HepG2 (cell line): Measurements from ENCODE around the gene SLC7A10. TPM values are rescaled to one million over a fixed set of nuclear protein-coding genes. Genes with fewer than 3 reads are reported as not detected.
A peak's percentile ranks its signal among the peaks of the same experiment; 100 is the strongest.

Experiments used
- CAMTA2 ChIP-seq: sonication (generic); formaldehyde crosslinking; IDR thresholded peaks from 2 replicates; pipeline ENCODE4 v1.4.0; 2020; ENCODE audit warnings: mild to moderate bottlenecking, missing genetic modification reagents, borderline replicate concordance
- ISX ChIP-seq: sonication (generic); formaldehyde crosslinking; conservative IDR thresholded peaks from 2 replicates; pipeline ENCODE4 v1.5.0; 2020; ENCODE audit warnings: missing genetic modification reagents
- KLF15 ChIP-seq: sonication (generic); formaldehyde crosslinking; IDR thresholded peaks from 2 replicates; pipeline ENCODE4 v1.8.1; 2023; ENCODE audit warnings: borderline replicate concordance, mild to moderate bottlenecking, inconsistent platforms, missing genetic modification reagents, mixed read lengths
- POGZ ChIP-seq: sonication (generic); formaldehyde crosslinking; IDR thresholded peaks from 2 replicates; pipeline ENCODE4 v1.4.0; 2020; ENCODE audit warnings: mild to moderate bottlenecking, missing genetic modification reagents
- RCOR2 ChIP-seq: IDR thresholded peaks from 2 replicates; pipeline ENCODE4 v1.6.1; 2016; ENCODE audit warnings: missing biosample characterization, missing genetic modification reagents
- SMAD3 ChIP-seq: sonication (generic); formaldehyde crosslinking; IDR thresholded peaks from 2 replicates; pipeline ENCODE4 v1.4.0; 2020; ENCODE audit warnings: missing genetic modification reagents
- SRF ChIP-seq: IDR thresholded peaks from 2 replicates; pipeline ENCODE4 v1.6.1; 2011; ENCODE audit warnings: mild to moderate bottlenecking, low read depth, low read length, moderate library complexity
- TEAD3 ChIP-seq: optimal IDR thresholded peaks from 2 replicates; pipeline ENCODE3; 2016; ENCODE audit warnings: borderline replicate concordance
- ZBTB3 ChIP-seq: sonication (generic); formaldehyde crosslinking; IDR thresholded peaks from 2 replicates; pipeline ENCODE4 v1.4.0; 2020; ENCODE audit warnings: low read depth, mild to moderate bottlenecking, moderate library complexity, missing genetic modification reagents, borderline replicate concordance
- ZNF20 ChIP-seq: sonication (generic); formaldehyde crosslinking; IDR thresholded peaks from 2 replicates; pipeline ENCODE4 v1.4.0; 2020; ENCODE audit warnings: mild to moderate bottlenecking, moderate library complexity, missing genetic modification reagents
- ZNF274 ChIP-seq: sonication (generic); formaldehyde crosslinking; IDR thresholded peaks from 2 replicates; pipeline ENCODE4 v1.5.1; 2020; ENCODE audit warnings: mild to moderate bottlenecking, missing genetic modification reagents
- ZNF33A ChIP-seq: sonication (generic); formaldehyde crosslinking; IDR thresholded peaks from 2 replicates; pipeline ENCODE4 v1.5.1; 2020; ENCODE audit warnings: missing genetic modification reagents, mild to moderate bottlenecking, moderate library complexity, borderline replicate concordance
- ZNF441 ChIP-seq: sonication (generic); formaldehyde crosslinking; IDR thresholded peaks from 2 replicates; pipeline ENCODE4 v1.7.0; 2021; ENCODE audit warnings: missing genetic modification reagents, borderline replicate concordance
- ZNF782 ChIP-seq: sonication (generic); formaldehyde crosslinking; IDR thresholded peaks from 2 replicates; pipeline ENCODE4 v1.4.0; 2020; ENCODE audit warnings: missing genetic modification reagents, mild to moderate bottlenecking, borderline replicate concordance
- ZNF878 ChIP-seq: sonication (generic); formaldehyde crosslinking; IDR thresholded peaks from 2 replicates; pipeline ENCODE4 v1.8.1; 2023; ENCODE audit warnings: mild to moderate bottlenecking, missing genetic modification reagents, moderate library complexity
- polyA plus RNA-seq, 8 experiments: library from polyadenylated mRNA; depleted of rRNA in 3 of 8; stranded (reverse) in 7 of 8; unstranded in 1 of 8; fragments of >200 nt; fragmentation: Illumina TruSeq in 4 of 8; extraction: Trizol in 4 of 8; gene quantifications; 2 replicates each; pipeline versions ENCODE4 v1.2.1 to v1.2.3, GENCODE V29; 2011 to 2016; ENCODE audit warnings: low read depth in 4 of 8, missing spikeins in 1 of 8, mixed read lengths in 1 of 8; ENCODE audit not compliant: insufficient read depth in 1 of 8
- total RNA-seq, 5 experiments: library from RNA; depleted of rRNA; stranded (reverse); fragments of >200 nt; fragmentation: Illumina TruSeq; extraction: Trizol; gene quantifications; 2 replicates each; pipeline ENCODE4 v1.2.3, GENCODE V29; 2016; ENCODE audit warnings: low read depth in 1 of 5
- TF ChIP-seq, protein P1 (sequence below): sonication (generic); formaldehyde crosslinking; IDR thresholded peaks from 2 replicates; pipeline ENCODE4 v1.9.0; 2021; ENCODE audit warnings: missing genetic modification reagents, borderline replicate concordance
- TF ChIP-seq, protein P2 (sequence below): sonication (generic); formaldehyde crosslinking; IDR thresholded peaks from 2 replicates; pipeline ENCODE4 v1.4.0; 2020; ENCODE audit warnings: mild to moderate bottlenecking, missing genetic modification reagents
- TF ChIP-seq, protein P3 (sequence below): IDR thresholded peaks from 2 replicates; pipeline ENCODE4 v1.6.1; 2018; ENCODE audit warnings: missing genetic modification reagents
- TF ChIP-seq, protein P4 (sequence below): sonication (generic); formaldehyde crosslinking; IDR thresholded peaks from 2 replicates; pipeline ENCODE4 v1.5.0; 2020; ENCODE audit warnings: mild to moderate bottlenecking, missing genetic modification reagents
- TF ChIP-seq, protein P5 (sequence below): sonication (generic); formaldehyde crosslinking; IDR thresholded peaks from 2 replicates; pipeline ENCODE4 v1.4.0; 2020; ENCODE audit warnings: missing genetic modification reagents, mild to moderate bottlenecking, borderline replicate concordance

Gene SLC7A10
- total and polyA plus RNA-seq, 2 of the 13 experiments (the other 11 are each of a cell fraction or from before 2014, with no cell fraction given): 1.1 to 2.2 TPM

DNA sequence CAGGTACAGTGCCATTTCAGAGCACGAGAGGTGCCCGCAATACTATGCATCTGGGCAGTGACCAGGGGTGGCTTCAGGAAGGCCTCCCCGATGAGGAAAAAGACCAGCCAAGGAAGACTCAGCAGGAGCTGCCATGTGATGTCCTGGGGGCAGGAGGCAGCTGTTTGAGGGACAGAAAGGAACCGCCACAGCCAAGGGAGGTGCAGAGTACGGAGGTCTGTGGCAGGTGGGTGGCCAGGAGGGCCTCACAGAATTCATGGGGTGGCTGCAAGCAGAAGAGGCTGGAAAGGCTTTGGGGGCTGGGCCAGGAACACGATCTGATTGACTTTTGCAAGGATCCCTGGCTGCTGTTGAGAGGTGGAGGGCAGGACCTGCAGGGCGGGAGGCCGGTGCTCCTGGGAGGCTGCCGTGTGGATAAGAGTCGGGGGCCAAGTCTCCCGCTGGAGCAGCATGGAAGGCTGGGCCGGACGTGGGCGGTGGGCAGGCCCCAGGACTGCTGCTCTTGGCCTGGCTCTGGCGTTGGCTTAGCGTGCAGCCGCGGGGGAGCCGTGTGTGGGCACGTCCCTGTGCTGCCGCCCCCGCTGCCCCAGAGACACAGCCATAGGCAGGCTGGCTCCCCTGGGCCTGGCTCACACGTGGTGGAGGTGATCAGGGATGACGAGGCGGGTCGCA lies 47.6 kb upstream of the SLC7A10 start (continued):
- TF ChIP-seq ISX: no peak
- no peak for TF ChIP-seq RCOR2
- 0 out of 2 replicates have a peak, but pooled peaks have one; percentile 22 for TF ChIP-seq CAMTA2 (CRISPR knock-in tag)
- no peak for TF ChIP-seq ZNF20 (CRISPR knock-in tag)
- no peak for TF ChIP-seq SMAD3 (CRISPR knock-in tag)
- no peak for TF ChIP-seq ZNF441 (CRISPR knock-in tag)
- TF ChIP-seq ZNF782 (CRISPR knock-in tag): 0 out of 2 replicates have a peak, but pooled peaks have one; percentile 57
- TF ChIP-seq, protein P1, sequence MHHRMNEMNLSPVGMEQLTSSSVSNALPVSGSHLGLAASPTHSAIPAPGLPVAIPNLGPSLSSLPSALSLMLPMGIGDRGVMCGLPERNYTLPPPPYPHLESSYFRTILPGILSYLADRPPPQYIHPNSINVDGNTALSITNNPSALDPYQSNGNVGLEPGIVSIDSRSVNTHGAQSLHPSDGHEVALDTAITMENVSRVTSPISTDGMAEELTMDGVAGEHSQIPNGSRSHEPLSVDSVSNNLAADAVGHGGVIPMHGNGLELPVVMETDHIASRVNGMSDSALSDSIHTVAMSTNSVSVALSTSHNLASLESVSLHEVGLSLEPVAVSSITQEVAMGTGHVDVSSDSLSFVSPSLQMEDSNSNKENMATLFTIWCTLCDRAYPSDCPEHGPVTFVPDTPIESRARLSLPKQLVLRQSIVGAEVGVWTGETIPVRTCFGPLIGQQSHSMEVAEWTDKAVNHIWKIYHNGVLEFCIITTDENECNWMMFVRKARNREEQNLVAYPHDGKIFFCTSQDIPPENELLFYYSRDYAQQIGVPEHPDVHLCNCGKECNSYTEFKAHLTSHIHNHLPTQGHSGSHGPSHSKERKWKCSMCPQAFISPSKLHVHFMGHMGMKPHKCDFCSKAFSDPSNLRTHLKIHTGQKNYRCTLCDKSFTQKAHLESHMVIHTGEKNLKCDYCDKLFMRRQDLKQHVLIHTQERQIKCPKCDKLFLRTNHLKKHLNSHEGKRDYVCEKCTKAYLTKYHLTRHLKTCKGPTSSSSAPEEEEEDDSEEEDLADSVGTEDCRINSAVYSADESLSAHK (CRISPR knock-in tag): no peak
- no peak for TF ChIP-seq SRF
- TF ChIP-seq ZNF33A (CRISPR knock-in tag): no peak
- TF ChIP-seq TEAD3: no peak
- no peak for TF ChIP-seq ZNF878
- TF ChIP-seq, protein P2, sequence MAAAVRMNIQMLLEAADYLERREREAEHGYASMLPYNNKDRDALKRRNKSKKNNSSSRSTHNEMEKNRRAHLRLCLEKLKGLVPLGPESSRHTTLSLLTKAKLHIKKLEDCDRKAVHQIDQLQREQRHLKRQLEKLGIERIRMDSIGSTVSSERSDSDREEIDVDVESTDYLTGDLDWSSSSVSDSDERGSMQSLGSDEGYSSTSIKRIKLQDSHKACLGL: peak; percentile 33; the same call in 1 of the 2 replicates
- TF ChIP-seq ZNF274 (CRISPR knock-in tag): 0 out of 2 replicates have a peak, but pooled peaks have one; percentile 3
- TF ChIP-seq, protein P3, sequence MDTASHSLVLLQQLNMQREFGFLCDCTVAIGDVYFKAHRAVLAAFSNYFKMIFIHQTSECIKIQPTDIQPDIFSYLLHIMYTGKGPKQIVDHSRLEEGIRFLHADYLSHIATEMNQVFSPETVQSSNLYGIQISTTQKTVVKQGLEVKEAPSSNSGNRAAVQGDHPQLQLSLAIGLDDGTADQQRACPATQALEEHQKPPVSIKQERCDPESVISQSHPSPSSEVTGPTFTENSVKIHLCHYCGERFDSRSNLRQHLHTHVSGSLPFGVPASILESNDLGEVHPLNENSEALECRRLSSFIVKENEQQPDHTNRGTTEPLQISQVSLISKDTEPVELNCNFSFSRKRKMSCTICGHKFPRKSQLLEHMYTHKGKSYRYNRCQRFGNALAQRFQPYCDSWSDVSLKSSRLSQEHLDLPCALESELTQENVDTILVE: no peak
- TF ChIP-seq, protein P4, sequence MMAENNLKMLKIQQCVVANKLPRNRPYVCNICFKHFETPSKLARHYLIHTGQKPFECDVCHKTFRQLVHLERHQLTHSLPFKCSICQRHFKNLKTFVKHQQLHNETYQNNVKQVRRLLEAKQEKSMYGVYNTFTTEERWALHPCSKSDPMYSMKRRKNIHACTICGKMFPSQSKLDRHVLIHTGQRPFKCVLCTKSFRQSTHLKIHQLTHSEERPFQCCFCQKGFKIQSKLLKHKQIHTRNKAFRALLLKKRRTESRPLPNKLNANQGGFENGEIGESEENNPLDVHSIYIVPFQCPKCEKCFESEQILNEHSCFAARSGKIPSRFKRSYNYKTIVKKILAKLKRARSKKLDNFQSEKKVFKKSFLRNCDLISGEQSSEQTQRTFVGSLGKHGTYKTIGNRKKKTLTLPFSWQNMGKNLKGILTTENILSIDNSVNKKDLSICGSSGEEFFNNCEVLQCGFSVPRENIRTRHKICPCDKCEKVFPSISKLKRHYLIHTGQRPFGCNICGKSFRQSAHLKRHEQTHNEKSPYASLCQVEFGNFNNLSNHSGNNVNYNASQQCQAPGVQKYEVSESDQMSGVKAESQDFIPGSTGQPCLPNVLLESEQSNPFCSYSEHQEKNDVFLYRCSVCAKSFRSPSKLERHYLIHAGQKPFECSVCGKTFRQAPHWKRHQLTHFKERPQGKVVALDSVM (CRISPR knock-in tag): 0 out of 2 replicates have a peak, but pooled peaks have one; percentile 10
- 0 out of 2 replicates have a peak, but pooled peaks have one; percentile 21 for TF ChIP-seq KLF15 (CRISPR knock-in tag)
- TF ChIP-seq, protein P5, sequence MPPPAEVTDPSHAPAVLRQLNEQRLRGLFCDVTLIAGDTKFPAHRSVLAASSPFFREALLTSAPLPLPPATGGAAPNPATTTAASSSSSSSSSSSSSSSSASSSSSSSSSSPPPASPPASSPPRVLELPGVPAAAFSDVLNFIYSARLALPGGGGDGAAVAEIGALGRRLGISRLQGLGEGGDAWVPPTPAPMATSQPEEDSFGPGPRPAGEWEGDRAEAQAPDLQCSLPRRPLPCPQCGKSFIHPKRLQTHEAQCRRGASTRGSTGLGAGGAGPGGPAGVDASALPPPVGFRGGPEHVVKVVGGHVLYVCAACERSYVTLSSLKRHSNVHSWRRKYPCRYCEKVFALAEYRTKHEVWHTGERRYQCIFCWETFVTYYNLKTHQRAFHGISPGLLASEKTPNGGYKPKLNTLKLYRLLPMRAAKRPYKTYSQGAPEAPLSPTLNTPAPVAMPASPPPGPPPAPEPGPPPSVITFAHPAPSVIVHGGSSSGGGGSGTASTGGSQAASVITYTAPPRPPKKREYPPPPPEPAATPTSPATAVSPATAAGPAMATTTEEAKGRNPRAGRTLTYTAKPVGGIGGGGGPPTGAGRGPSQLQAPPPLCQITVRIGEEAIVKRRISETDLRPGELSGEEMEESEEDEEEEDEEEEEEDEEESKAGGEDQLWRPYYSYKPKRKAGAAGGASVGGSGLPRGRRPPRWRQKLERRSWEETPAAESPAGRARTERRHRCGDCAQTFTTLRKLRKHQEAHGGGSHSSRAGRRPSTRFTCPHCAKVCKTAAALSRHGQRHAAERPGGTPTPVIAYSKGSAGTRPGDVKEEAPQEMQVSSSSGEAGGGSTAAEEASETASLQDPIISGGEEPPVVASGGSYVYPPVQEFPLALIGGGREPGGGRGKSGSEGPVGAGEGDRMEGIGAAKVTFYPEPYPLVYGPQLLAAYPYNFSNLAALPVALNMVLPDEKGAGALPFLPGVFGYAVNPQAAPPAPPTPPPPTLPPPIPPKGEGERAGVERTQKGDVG (CRISPR knock-in tag): peak; percentile 23; the same call in 1 of the 2 replicates
- no peak for TF ChIP-seq ZBTB3 (CRISPR knock-in tag)
- no peak for TF ChIP-seq POGZ (CRISPR knock-in tag)
